ENCODE results near the gene RDM1.
"Not testable (repeated sequence)": the region's sequence is repeated elsewhere in the genome, so short reads cannot be mapped to it uniquely, and the experiment has no call there.

The RDM1 gene, protein sequence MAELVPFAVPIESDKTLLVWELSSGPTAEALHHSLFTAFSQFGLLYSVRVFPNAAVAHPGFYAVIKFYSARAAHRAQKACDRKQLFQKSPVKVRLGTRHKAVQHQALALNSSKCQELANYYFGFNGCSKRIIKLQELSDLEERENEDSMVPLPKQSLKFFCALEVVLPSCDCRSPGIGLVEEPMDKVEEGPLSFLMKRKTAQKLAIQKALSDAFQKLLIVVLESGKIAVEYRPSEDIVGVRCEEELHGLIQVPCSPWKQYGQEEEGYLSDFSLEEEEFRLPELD

DNA sequence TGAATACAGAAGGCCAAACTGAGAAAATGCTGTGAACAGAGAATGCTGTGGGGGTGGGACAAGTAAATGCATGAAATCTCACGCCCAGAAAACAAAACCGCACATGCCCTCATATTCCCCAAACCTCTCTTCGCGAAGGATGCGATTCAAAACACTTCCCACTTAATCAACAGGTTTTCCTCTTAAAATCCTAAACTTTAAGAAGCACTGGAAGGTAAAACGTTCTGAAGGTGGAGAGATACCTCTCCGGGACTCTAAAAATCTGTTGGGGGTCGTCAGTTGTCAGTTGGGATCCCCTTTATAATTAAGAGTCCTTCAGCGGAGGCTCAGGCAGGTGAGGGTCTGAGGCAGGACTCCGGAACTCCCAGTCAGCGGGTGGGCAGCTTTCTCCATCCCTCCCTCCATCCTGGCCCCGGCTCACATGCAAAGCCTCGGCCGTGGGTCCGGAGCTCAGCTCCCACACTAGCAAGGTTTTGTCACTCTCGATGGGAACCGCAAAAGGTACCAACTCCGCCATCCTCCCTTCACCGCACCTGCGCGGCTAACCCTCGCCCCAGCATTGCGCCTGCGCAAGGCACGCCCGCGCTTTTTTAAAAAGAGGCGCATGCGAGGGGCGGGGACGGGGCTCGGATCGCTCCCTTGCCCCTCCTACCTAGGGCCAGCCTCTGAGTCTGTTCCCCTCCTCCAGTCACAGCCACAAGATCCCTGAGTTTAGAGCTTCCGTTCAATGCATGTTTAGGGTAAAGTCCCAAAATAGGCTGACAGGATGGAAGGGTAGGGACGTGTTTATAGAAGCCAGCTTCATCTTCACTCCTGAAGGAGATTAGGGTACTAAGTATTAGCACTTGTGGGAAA is at the start of gene RDM1:
Gene RDM1 (minus strand): TSS at position 563 of the 855 bp plus-strand sequence. CDS start 46 bp downstream, at position 517.
- FAIRE-seq = no peak

DNA sequence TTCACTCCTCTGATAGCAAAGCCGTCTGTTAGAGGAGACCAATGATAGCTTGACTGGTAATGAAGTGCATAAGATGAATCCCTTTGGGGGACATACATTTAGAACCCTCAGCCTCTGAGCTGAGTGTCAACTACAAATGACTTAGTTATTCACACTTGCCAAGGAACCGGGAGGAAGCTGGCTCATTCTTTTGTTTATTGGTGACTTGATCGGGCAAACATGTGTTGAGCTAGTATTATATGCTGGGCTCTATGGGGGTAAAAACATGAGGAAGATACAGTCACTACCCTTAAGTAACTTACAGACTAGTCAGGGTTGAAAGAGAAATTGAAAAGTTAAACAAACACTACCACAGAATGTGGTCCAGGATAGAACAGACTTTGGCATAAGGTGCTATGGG is 47.8 kb upstream of the RDM1 start:
- no peak for FAIRE-seq

DNA sequence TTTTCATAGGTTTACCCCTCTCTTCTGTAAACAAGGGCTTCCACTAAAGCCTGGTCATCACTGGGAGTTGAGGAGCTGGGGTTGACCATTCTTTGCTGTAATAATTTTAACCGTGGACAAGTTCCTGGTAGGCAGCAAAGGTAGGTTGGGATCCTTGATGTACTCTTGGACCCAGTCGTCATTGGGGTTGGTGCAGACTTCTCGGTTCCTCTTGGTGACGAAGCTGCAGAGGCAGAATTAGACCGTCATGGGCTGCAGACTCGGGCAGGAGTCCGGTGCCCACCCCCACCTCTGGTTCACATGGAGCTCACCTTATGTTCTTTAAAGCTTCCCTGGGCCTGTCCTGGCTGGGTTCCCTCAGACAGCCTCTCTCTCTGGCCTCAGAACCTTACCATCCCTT is 46.9 kb upstream of the RDM1 start:
- no peak for FAIRE-seq

DNA sequence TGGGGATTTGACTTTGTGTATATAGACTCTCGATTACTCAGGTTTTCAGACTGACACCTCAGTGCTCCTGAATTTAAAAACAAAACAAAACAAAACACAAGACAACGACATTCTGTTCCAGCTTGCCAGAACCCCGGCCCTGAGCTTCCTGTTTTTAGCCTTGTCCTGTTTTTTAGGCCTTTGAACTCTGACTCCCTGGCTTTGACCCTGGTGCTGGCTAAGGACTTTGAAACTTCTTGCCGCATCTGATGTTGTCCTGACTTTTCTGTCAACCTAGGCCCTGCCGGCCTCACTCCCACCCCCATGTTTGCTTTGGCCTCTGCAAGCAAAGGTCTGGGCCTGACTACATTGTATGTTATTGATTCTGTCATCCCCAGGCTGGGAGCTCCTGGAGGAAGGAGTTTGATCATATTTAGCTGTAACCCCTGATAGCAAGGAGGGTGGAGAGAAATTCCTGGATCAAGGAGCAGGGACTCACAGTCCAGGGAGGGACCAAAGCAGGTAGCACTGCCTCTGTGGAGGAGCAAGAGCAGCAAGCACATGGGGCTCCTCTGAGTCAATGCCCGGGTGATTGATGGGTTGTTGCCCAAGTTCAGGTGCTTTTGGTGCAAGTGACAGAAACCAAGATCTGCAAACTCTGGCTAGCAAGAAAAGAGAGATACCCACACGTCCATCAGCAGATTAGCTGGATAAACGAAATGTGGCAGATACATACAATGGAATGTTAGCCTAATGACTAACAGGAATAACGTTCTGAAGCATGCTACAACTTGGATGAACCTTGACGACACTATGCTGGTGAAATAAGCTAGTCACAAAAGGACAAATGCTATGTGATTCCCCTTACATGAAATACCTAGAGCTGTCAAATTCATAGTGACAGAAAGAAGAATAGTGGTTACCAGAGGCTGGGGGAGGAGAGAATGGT is 43.0 kb upstream of the RDM1 start:
- FAIRE-seq = no peak

DNA sequence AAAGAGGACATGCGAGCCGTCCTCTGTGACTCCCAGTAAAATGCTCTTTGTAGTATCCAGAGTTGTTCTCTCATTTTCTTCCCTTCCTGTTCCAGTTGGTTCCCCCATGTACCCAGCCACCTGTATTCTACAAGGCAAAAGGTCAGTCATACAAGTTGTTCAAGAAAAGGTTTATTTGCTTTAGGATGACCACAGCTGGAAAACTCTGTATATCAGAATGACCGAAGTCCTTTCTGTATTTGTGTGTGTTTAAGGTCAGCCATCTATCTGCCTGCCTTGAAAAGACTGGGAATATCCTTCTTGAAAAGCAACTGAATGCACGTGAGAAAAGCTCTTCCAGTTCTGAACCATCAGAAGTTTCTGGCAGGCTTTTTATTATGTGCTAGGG is 42.4 kb upstream of the RDM1 start:
- no peak for FAIRE-seq

- no peak for FAIRE-seq
Measured at GRCh38 chr17:35972535-35972934, 42.0 kb upstream of the RDM1 start.

GRCh38 chr17:35972066-35972465 is 41.5 kb upstream of the RDM1 start:
- no peak for FAIRE-seq

DNA sequence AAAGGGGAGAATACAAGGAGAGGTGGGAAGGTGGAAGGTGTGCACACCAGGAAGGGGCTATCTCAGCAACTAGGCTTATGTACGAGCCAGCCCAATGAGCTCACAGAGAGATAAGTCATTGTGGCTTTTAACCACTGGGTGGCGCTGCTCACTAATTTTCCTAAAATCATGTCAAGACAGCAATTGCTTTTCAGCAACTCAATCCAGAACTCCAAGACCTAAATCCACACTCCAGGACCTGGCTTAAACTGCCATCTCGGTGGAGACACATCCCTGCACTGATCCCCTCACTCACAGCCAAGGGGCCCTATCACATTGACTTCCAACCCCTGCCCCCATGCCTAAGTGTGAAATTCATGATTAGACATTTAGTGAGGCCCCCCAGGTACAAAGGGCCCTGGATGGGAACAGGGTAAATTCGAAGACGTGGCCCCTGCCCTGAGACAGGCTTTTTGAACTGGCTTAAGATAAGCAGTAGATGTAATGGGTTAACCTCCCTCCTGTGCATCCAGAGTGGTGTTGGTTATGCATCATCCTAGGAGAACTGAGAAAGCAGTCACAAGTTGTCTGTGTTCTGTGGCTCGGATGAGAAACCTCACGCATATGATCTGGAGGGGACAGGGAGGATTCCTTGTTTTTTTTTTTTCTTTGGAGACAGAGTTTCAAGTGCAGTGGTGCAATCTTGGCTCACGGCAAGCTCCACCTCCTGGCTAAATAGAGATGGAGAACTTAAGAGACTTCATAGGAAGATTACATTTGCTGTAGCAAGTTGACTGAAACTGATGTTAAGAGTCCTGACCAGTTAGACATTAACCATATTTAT is 39.2 kb upstream of the RDM1 start:
- FAIRE-seq = no peak

- FAIRE-seq = no peak
Measured at GRCh38 chr17:35968520-35969054, 38.0 kb upstream of the RDM1 start.

DNA sequence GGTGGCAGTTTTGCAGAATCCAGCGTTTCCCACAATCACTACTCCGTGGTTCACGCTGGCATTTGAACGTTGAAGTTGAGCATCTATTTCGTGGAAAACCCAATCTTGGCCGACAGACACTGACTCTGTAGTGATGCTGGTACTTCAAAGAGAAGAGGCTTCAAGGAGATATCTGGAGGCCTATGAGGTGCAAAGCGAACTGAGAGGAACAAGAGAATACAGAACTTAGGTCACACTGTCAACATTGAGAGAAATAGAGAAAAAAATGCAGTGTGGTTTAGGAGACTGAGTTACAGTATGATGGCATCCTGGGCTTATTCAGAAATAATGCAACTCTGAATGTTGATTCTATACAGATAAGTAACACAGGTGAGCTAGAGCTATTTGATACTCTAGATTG is 34.7 kb upstream of the RDM1 start:
- FAIRE-seq = no peak

DNA sequence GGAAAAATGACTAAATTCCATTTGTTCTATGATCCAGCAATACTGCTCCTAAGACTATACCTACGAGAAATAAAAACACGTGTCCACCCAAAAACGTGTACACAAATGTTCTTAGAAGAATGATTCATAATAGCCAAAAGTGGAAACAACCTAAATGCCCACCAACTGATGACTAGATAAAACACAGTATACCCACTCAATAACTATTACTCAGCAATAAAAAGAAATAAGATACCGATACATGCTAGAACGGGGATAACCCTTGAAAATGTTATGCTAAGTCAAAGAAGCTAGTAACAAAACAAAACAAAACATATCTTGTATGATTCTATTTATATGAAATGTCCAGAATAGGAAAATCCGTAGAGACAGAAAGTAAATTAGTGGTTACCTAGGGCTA is 33.1 kb upstream of the RDM1 start:
- no peak for FAIRE-seq

- no peak for FAIRE-seq
Measured at GRCh38 chr17:35953720-35954119, 23.1 kb upstream of the RDM1 start.

DNA sequence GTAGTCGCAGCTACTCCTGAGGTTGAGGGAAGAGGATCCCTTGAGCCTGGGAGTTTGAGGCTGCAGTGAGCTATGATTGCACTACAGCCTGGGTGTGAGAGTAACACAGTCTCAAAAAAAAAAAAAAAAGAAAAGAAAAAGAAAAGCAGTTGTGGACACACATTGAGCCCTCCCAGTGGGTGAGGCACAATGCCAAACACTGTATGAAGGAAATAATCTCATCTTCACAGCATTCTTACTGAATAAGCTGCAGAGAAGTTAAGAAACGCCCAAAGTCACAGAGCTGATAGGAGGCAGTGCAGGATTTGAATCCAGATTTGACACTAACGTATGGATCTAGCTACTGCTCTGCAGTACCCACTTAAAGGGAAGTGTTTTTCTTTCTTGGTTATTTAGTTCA is 18.8 kb upstream of the RDM1 start:
- FAIRE-seq = no peak

DNA sequence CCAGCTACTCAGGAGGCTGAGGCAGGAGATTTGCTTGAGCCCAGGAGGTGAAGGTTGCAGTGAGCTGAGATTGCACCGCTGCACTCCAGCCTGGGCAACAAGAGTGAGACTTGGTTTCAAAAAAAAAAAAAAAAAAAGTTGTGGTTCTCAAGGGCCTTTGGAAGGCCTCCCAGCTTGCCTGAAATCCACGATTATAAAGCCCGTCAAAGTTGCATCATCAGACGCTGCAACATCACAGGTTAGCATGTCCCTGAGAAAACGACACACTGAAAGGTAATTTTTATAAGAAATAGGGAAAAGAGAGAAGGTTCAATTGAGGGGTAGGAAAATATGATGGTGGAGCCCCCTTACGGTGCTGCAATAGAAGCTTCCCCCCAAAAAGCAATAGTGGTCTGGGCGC is 17.5 kb upstream of the RDM1 start:
- no peak for FAIRE-seq

- no peak for FAIRE-seq
Measured at GRCh38 chr17:35947156-35947585, 16.6 kb upstream of the RDM1 start.

- FAIRE-seq = no peak
Measured at GRCh38 chr17:35944151-35944550, 13.6 kb upstream of the RDM1 start.

DNA sequence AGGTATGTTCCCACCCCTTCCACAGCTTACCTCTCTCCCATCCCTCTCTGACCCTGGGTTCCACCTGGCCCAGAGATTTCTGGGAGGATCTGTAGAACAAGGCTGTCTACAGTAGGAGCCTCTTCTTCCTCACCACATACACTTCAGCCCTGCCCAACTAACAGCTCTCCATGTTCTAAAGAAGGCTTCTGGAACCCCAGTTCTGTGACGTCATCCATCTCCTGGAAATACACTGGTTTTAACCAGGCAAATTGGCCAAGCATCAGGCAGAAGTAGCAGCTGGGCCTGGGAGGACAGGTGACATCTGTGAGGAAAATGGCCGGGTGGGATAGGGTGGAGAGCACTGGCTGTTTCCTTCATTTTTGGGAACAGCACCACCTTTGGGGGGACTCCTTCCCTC is 13.0 kb upstream of the RDM1 start, which contains the start of gene LYZL6:
Gene LYZL6 (minus strand): TSS at position 177 of the 400 bp plus-strand sequence. CDS start 4,357 bp downstream, outside the sequence.
- FAIRE-seq = no peak

- no peak for FAIRE-seq
Measured at GRCh38 chr17:35942588-35943186, 12.1 kb upstream of the RDM1 start.

GRCh38 chr17:35938492-35938891 is 7.9 kb upstream of the RDM1 start:
- FAIRE-seq = not testable (repeated sequence)

- FAIRE-seq = no peak
Measured at GRCh38 chr17:35936063-35936462, 5.5 kb upstream of the RDM1 start.

- FAIRE-seq = no peak
Measured at GRCh38 chr17:35934760-35935159, 4.2 kb upstream of the RDM1 start.

All from G401.6 (cell line).